NCI-H345 treated with DMSO at 0.1 percent for 48 hours (cell line): Measurements from ENCODE around the gene BBS12.

ENCODE experiments used
- DNase-seq: peaks from one replicate; lab custom pipeline; 2025; ENCODE audit not compliant: unreplicated experiment; lab: John Stamatoyannopoulos, UW

Gene BBS12

GRCh38 chr4:122732329-122733026 lies at the start of gene BBS12:
Gene BBS12, plus strand, starts transcription at chr4:122732704. Its CDS starts 9,189 bp downstream, at chr4:122741893.
- DNase-seq, result peak; percentile 88

- DNase-seq, result no peak
Observed at GRCh38 chr4:122686691-122687090, 45.8 kb upstream of the BBS12 start.

DNA sequence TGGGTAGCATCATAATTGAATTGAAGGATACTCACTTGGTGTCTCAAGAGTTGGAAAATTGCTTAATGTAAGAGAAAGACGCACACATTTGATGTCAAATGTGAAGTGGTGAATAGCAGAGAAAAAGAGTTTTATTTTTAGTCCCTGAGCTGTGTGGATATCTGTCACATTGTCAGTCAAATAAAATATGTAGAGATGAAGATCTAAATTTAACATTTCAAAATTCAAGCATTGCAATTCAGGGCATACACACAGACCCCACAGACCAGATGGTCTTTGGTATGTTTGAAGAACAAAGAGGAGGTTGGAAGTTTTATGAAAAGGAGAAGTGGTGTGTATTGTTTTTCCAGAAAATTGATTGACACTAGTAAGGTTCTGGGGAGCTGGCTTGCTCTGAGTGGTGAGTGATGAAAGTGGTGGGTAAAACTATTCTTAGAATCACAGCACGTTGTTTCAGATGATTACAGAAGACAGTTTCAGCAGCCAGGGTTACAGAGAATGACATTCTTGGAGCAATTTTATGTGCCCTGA lies 44.9 kb upstream of the BBS12 start:
- no peak for DNase-seq

DNA sequence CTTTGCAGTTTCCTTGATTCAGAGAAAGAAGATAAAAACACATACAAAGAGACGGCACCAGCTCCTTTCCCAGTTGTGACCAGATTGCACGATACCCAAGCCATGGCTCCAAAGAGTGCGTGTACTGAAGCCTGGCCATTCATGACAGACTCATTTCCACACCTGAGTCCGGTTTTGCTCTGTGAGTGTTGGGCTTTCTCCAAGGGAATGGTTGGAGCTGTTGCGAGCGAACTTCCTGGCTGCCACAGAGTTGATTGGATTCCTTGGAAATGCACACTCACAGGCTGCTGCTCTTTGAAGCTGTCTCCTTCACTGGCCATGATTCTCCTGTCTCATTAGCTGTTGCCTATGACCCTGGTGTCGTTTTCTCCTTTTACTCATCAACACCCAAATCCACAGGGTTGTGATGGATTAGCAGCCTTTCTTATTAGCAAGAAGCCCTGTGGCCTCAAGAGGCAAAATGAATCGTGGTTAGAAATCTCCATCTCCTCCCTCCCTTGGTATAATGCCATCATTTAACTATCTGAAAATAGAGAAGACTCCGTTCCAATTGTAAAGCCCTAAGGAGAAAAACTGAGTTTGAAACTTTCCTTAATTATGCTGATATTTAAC lies 43.9 kb upstream of the BBS12 start:
- no peak for DNase-seq

GRCh38 chr4:122689972-122690371 lies 42.5 kb upstream of the BBS12 start:
- no peak for DNase-seq

DNA sequence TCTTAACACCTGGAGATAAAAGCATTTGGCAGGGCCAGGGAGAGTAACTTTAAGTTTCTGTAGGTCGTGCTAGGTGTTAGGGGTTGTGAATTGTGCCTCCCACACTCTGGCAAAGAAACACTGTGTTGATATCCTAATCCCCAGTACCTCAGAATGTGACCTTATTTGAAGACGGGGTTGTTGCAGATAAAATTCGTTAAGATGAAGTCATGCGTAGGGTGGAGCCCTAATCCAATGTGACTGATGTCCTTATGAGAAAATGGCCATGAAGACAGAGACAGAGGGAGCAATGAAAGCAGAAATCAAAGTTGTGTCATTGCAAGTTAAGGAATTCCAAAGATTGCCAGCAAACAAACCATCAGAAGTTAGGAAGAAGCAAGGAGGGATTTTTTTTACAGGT lies 40.5 kb upstream of the BBS12 start:
- DNase-seq, result no peak

- no peak for DNase-seq
Observed at GRCh38 chr4:122692641-122693520, 39.6 kb upstream of the BBS12 start.

DNA sequence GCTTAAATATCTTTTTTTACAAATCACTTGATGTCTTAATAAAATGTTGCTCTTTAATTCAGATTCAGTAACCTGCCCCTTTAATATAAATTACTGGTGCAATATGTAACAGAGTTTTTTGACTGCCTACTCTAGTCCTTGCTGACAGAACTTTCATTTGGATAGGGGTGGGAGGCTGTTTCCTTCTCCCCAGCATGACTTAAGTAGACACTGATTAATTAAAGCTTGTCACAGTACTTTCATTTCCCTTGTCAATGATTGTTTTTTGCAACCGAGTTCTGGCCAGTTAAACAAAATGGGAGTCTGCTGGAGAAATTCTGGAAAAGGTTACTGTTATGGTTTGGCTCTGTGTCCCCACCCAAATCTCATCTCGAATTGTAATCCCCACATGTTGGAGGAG lies 37.3 kb upstream of the BBS12 start:
- no peak for DNase-seq

GRCh38 chr4:122700178-122700725 lies 32.3 kb upstream of the BBS12 start:
- no peak for DNase-seq

- no peak for DNase-seq
Observed at GRCh38 chr4:122701061-122701460, 31.4 kb upstream of the BBS12 start.

- DNase-seq, result no peak
Observed at GRCh38 chr4:122701965-122702364, 30.5 kb upstream of the BBS12 start.

DNA sequence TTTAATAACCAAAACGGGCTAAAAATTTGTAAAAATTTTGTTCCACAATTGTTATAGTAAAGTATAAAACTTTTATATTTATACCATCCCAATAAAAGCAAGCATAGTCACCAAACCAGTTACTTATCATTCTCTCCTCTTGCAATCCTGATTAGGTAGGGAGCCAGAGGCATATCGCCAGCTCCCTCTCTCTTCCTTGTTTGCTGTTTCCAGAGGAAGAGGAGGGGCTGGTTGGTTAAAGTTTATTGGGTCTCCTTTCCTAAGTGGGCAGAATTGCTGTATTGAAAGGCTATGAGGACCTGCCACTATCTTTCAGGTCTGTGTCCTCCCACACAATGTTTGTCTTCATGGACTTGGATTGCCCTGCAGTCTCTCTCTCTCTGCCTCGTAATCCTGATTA lies 29.6 kb upstream of the BBS12 start:
- DNase-seq, result no peak

GRCh38 chr4:122703868-122704267 lies 28.6 kb upstream of the BBS12 start:
- DNase-seq, result no peak

DNA sequence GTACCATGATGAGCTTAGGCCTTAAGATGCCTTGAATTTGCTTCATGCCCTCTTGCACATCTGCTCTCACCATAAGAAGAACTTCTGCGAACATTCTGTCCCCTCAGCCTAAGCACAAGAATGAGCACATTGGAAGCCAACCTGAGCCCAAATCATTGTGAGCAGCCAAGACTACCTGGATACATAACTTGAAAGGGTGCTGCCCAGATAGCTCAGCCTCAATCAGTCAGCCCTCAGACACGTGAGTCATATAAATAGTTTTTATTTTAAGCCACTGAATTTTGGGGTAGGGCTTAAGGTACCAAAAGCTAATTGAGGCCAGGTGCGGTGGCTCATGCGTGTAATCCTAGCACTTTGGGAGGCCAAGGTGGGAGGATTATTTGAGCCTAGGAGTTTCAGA lies 27.5 kb upstream of the BBS12 start:
- no peak for DNase-seq

DNA sequence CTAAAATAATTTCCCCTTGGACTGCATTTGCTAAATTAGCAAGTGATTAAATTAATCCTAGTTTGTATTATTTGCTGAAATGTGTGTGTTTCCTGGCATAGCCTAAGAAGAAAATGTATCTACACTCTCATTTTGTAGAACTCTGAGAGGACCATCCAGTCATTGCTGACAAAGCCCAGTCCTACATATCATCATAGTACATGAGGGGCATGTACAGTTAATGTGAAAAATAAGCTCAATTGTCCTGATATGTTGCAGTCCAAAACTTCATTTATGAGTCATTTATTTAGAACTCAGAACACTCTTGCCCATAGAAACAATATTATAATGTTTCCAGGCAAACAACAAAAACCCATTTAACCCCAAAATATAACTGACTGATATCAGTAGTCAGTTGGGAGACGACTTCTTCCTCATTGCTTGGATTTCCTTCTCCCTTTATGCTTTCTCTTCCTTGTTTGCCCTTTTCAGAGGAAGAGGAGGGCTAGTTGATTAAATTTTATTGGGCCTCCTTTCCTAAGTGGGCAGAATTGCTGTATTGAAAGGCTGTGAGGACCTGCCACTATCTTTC lies 26.9 kb upstream of the BBS12 start:
- no peak for DNase-seq

DNA sequence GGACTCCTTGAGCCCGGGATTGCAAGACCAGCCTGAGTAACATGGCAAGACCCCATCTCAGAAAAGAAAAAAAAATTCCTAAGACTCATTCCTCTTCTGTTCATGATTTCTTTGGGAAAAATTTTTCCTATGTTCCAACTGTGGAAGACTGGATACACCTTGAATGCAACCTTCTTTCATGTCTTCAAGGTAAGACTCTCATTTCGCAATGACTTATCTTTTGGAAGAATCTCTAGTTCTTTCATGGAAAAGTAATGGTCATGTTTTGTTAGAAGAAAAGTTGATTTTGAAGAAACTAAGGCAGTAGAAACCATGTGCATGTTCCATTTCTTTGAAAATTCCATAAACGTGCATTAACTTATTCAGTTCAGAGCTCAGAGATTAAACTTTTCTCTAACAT lies 26.0 kb upstream of the BBS12 start:
- no peak for DNase-seq

DNA sequence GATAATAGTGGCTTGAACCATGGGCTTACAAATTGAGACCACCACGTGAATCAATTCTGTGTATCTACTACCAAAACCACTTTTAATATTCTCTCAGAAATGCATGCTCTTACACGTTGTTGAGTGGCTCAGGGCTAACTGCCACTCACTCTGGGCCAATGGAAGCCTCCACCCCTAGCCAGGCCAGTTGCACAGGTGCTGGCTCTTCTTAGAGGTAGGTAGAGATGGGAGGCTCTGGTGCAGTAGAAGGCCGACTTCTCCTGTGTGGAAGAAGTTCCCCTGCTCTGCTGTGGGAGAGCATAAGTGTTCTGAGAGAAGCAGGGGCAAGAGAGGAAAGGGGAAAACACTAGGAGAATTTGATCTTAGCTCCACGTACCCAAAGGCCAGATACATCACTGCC lies 25.0 kb upstream of the BBS12 start:
- DNase-seq, result no peak

- no peak for DNase-seq
Observed at GRCh38 chr4:122709236-122709635, 23.3 kb upstream of the BBS12 start.

DNA sequence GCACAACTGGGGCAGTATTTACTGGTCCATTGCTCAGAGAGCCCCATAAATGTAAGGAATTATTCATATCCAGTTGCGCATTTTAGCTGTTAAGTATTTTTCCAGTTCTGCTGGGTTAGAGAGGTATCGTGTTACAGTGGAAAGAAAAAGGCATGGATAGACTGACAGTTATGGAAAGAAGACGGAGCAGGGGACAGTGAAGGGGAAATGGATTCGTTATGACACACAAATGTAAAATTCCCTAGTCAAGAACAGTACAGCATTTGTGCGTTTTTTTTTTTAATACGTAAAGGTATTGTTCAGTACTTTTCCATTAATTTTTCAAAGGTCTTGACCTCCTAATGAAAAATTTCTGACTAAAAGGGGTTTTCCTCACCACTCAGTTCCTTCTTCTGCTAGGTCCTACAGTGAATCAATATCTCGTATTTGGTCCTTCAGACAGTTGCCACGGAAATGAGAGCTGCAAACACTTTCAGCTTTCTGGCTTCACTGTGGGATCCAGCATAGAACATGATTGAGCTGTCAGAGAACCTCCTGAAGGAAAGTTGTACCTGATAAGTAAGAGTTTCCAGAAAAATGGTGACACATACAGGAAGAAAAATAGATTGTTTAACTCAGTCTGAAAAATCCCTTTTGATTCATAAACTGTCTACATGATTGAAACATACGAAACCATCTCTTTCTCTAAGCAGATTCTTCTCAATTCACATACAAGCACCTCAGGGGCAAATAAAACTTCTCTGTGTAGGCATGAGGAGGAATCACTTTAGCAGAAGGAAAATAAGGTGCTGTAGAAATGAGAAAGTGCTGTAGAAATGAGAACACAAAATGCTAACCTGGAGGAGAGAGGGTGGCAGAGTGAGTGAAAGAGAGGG lies 21.8 kb upstream of the BBS12 start:
- no peak for DNase-seq

GRCh38 chr4:122711919-122712318 lies 20.6 kb upstream of the BBS12 start:
- DNase-seq, result no peak
